IMR-90 (cell line): Measurements from ENCODE around the gene RFPL4AL1. TPM values are rescaled to one million over a fixed set of nuclear protein-coding genes. Genes with fewer than 3 reads are reported as not detected.

Experiments
- ATAC-seq: fragments of 200-7000 bp; cut with Tn5 transposase; 2 replicates; pipeline ENCODE4 v1.9.1; 2020; ENCODE audit warnings: low read depth, mild to moderate bottlenecking, moderate library complexity
- BruUV-seq: library from RNA; stranded (reverse); fragments of 400-500 nt; replicated peaks from 2 replicates; lab custom pipeline; 2021; lab: Mats Ljungman, UMichigan
- CTCF ChIA-PET: fragments of 300-600 bp; formaldehyde crosslinking; extraction: SDS; loops from one replicate; lab custom pipeline; 2021; ENCODE audit warnings: antibody characterized with exemption; lab: Yijun Ruan, JAX
- POLR2A ChIA-PET: fragments of 300-600 bp; sonication (Branson Sonifier 250); formaldehyde crosslinking; loops from one replicate; lab custom pipeline; 2022; ENCODE audit warnings: antibody characterized with exemption; ENCODE audit not compliant: unreplicated experiment; lab: Charles Lee
- DNase-seq: peaks from one replicate; pipeline ENCODE4 v3.0.0; 2013
- H2AFZ ChIP-seq: replicated peaks from 2 replicates; pipeline ENCODE3; 2013; ENCODE audit warnings: low read length, mild to moderate bottlenecking; ENCODE audit not compliant: poor library complexity
- H2AK5ac ChIP-seq: 2 replicates; pipeline ENCODE4 v1.6.1; 2013; ENCODE audit warnings: low read depth, low read length, inconsistent platforms
- H2AK9ac ChIP-seq: replicated peaks from 2 replicates; pipeline ENCODE3; 2013; ENCODE audit warnings: mild to moderate bottlenecking, low read depth, low read length, moderate library complexity; ENCODE audit not compliant: poor library complexity
- H2BK120ac ChIP-seq: 2 replicates; pipeline ENCODE4 v1.6.1; 2013; ENCODE audit warnings: low read depth, low read length, inconsistent platforms
- H2BK15ac ChIP-seq: 3 replicates; pipeline ENCODE4 v1.6.1; 2013; ENCODE audit warnings: low read depth, low read length, inconsistent platforms
- H2BK20ac ChIP-seq: 2 replicates; pipeline ENCODE4 v1.6.1; 2013; ENCODE audit warnings: low read depth, mild to moderate bottlenecking, inconsistent platforms, low read length, moderate library complexity
- H2BK5ac ChIP-seq: 2 replicates; pipeline ENCODE4 v1.6.1; 2013; ENCODE audit warnings: mild to moderate bottlenecking, low read depth, low read length, inconsistent platforms; ENCODE audit not compliant: poor library complexity, severe bottlenecking
- H3K14ac ChIP-seq: replicated peaks from 2 replicates; pipeline ENCODE4 v1.6.1; 2013; ENCODE audit warnings: low read depth, low read length, inconsistent platforms
- H3K18ac ChIP-seq: 2 replicates; pipeline ENCODE4 v1.6.1; 2013; ENCODE audit warnings: low read depth, low read length, control low read depth
- H3K23ac ChIP-seq: 2 replicates; pipeline ENCODE4 v1.6.1; 2013; ENCODE audit warnings: low read depth, low read length, inconsistent platforms
- H3K27ac ChIP-seq: 2 replicates; pipeline ENCODE4 v1.5.1; 2013; ENCODE audit warnings: mild to moderate bottlenecking, control low read depth, low read length; ENCODE audit not compliant: insufficient read depth
- H3K27me3 ChIP-seq: 2 replicates; pipeline ENCODE4 v1.6.1; 2013; ENCODE audit warnings: low read length; ENCODE audit not compliant: control insufficient read depth, insufficient read depth
- H3K36me3 ChIP-seq: 2 replicates; pipeline ENCODE4 v1.6.1; 2013; ENCODE audit warnings: low read length, mixed read lengths; ENCODE audit not compliant: control insufficient read depth, insufficient read depth
- H3K4ac ChIP-seq: 2 replicates; pipeline ENCODE4 v1.6.1; 2013; ENCODE audit warnings: low read depth, low read length, inconsistent platforms
- H3K4me1 ChIP-seq: 2 replicates; pipeline ENCODE4 v1.6.1; 2013; ENCODE audit warnings: low read length, mixed read lengths; ENCODE audit not compliant: control insufficient read depth, insufficient read depth
- H3K4me2 ChIP-seq: 2 replicates; pipeline ENCODE4 v1.6.1; 2013; ENCODE audit warnings: low read depth, mild to moderate bottlenecking, control low read depth, low read length, moderate library complexity
- H3K4me3 ChIP-seq: 2 replicates; pipeline ENCODE4 v1.5.1; 2013; ENCODE audit warnings: low read depth, mild to moderate bottlenecking, control low read depth, low read length, moderate library complexity; ENCODE audit not compliant: insufficient read depth
- H3K56ac ChIP-seq: 2 replicates; pipeline ENCODE4 v1.6.1; 2013; ENCODE audit warnings: low read length, inconsistent platforms; ENCODE audit not compliant: insufficient read depth; ENCODE audit errors: extremely low read depth
- H3K79me1 ChIP-seq, 2 experiments: 2 replicates each; pipeline ENCODE4 v1.6.1; 2013; ENCODE audit warnings: low read length in 2 of 2, inconsistent platforms in 1 of 2, low read depth in 1 of 2
- H3K9ac ChIP-seq: 2 replicates; pipeline ENCODE4 v1.6.1; 2013; ENCODE audit warnings: low read depth, low read length, control low read depth
- H3K9me1 ChIP-seq: 2 replicates; pipeline ENCODE4 v1.6.1; 2013; ENCODE audit warnings: low read length, inconsistent platforms; ENCODE audit not compliant: insufficient read depth
- H3K9me3 ChIP-seq: 2 replicates; pipeline ENCODE4 v1.6.1; 2013; ENCODE audit warnings: low read length; ENCODE audit not compliant: control insufficient read depth, insufficient read depth
- H4K20me1 ChIP-seq: 2 replicates; pipeline ENCODE4 v1.6.1; 2013; ENCODE audit warnings: low read length, inconsistent platforms; ENCODE audit not compliant: insufficient read depth
- H4K5ac ChIP-seq: 2 replicates; pipeline ENCODE4 v1.6.1; 2013; ENCODE audit warnings: mild to moderate bottlenecking, low read depth, low read length, control low read depth
- H4K8ac ChIP-seq, 2 experiments: 2 replicates each; pipeline ENCODE4 v1.6.1; 2013; ENCODE audit warnings: low read depth in 2 of 2, low read length in 2 of 2, control low read depth in 1 of 2, inconsistent platforms in 1 of 2
- H4K91ac ChIP-seq: 2 replicates; pipeline ENCODE4 v1.6.1; 2013; ENCODE audit warnings: low read depth, low read length, inconsistent platforms; ENCODE audit not compliant: insufficient read depth
- BHLHE40 ChIP-seq: fragments of 150-350 bp; IDR thresholded peaks from 2 replicates; pipeline ENCODE4 v1.6.1; 2016; ENCODE audit warnings: mild to moderate bottlenecking, low read depth, low read length
- CEBPB ChIP-seq: IDR thresholded peaks from 2 replicates; pipeline ENCODE4 v1.6.1; 2012; ENCODE audit warnings: low read depth, low read length, improper control_type of control experiment
- CHD1 ChIP-seq: IDR thresholded peaks from 2 replicates; pipeline ENCODE4 v1.6.1; 2012; ENCODE audit warnings: low read depth, low read length, improper control_type of control experiment
- CTCF ChIP-seq: conservative IDR thresholded peaks from 2 replicates; pipeline ENCODE4 v1.5.1; 2012; ENCODE audit warnings: mild to moderate bottlenecking, low read depth, low read length, improper control_type of control experiment
- ELK1 ChIP-seq: fragments of 150-350 bp; IDR thresholded peaks from 2 replicates; pipeline ENCODE4 v1.6.1; 2016; ENCODE audit warnings: low read depth, mild to moderate bottlenecking, low read length, moderate library complexity, borderline replicate concordance
- FOS ChIP-seq: fragments of 150-350 bp; IDR thresholded peaks from 2 replicates; pipeline ENCODE4 v1.6.1; 2016; ENCODE audit warnings: low read depth, low read length
- MAFK ChIP-seq: IDR thresholded peaks from 2 replicates; pipeline ENCODE4 v1.6.1; 2012; ENCODE audit warnings: low read depth, low read length, improper control_type of control experiment
- MAZ ChIP-seq: IDR thresholded peaks from 2 replicates; pipeline ENCODE4 v1.6.1; 2012; ENCODE audit warnings: low read depth, mild to moderate bottlenecking, low read length, improper control_type of control experiment, moderate library complexity, borderline replicate concordance
- MXI1 ChIP-seq: IDR thresholded peaks from 2 replicates; pipeline ENCODE4 v1.6.1; 2012; ENCODE audit warnings: low read depth, mild to moderate bottlenecking, low read length, moderate library complexity, borderline replicate concordance
- NFE2L2 ChIP-seq: fragments of 150-350 bp; IDR thresholded peaks from 2 replicates; pipeline ENCODE4 v1.6.1; 2016; ENCODE audit warnings: low read depth, mild to moderate bottlenecking, low read length
- POLR2A ChIP-seq: IDR thresholded peaks from 2 replicates; pipeline ENCODE4 v1.6.1; 2012; ENCODE audit warnings: mild to moderate bottlenecking, low read depth, low read length
- RAD21 ChIP-seq: IDR thresholded peaks from 2 replicates; pipeline ENCODE4 v1.6.1; 2012; ENCODE audit warnings: low read length, improper control_type of control experiment
- RCOR1 ChIP-seq: IDR thresholded peaks from 2 replicates; pipeline ENCODE4 v1.6.1; 2012; ENCODE audit warnings: mild to moderate bottlenecking, low read length, improper control_type of control experiment; ENCODE audit not compliant: insufficient replicate concordance
- RFX5 ChIP-seq: IDR thresholded peaks from 2 replicates; pipeline ENCODE4 v1.8.0; 2012; ENCODE audit warnings: low read depth, mild to moderate bottlenecking, low read length, moderate library complexity
- SMC3 ChIP-seq: fragments of 150-350 bp; IDR thresholded peaks from 2 replicates; pipeline ENCODE4 v1.6.1; 2016; ENCODE audit warnings: low read depth, mild to moderate bottlenecking, antibody characterized with exemption, low read length, moderate library complexity
- USF2 ChIP-seq: fragments of 150-350 bp; IDR thresholded peaks from 2 replicates; pipeline ENCODE4 v1.6.1; 2017; ENCODE audit warnings: mild to moderate bottlenecking, antibody characterized with exemption, low read length, low read depth
- whole genome bisulfite sequencing, 2 experiments: methylation state at CpG; one replicate each; pipeline versions ENCODE4 v1.1.5 to v1.1.7; 2013; ENCODE audit warnings: missing lambda C conversion rate in 2 of 2; ENCODE audit not compliant: insufficient read length in 1 of 2; ENCODE audit errors: extremely low coverage in 2 of 2; 5-methylcytosine and 5-hydroxymethylcytosine counted together
- dilution Hi-C: fragments of 300-500 bp; cut with HindIII; formaldehyde crosslinking; loops from one replicate; pipeline ENCODE4 v1.14.3; 2018; ENCODE audit warnings: low sequenced_read_pairs; ENCODE audit not compliant: unreplicated experiment
- in situ Hi-C: fragments of 300-500 bp; cut with MboI; formaldehyde crosslinking; loops from 3 replicates; pipeline ENCODE4 v1.14.3; 2019; ENCODE audit warnings: low sequenced_read_pairs, inconsistent platforms, mixed read lengths
- intact Hi-C: fragments of 100-400 bp; cut with micrococcal nuclease; formaldehyde crosslinking; loops from 2 replicates; pipeline ENCODE4 v1.10.0; 2022
- polyA plus RNA-seq, 3 experiments: library from polyadenylated mRNA; depleted of rRNA; stranded (reverse); fragments of >200 nt; gene quantifications; 2 replicates each; pipeline ENCODE4 v1.2.3, GENCODE V29; 2012; ENCODE audit warnings: low replicate concordance in 1 of 3
- total RNA-seq: library from RNA; depleted of rRNA; stranded (reverse); fragments of >200 nt; gene quantifications from 2 replicates; pipeline ENCODE4 v1.2.3, GENCODE V29; 2012

Gene RFPL4AL1
- total and polyA plus RNA-seq, 2 of the 4 experiments (the other 2 are of a cell fraction) = not detected

- no peak for ATAC-seq
- Histone ChIP-seq H2BK120ac (no peak overlapping the region), H3K9me1 (no peaks in the 10 kb centered on the region), H3K27ac (no peak overlapping the region), H2BK5ac (no peak overlapping the region), H3K27me3 (no peaks in the 10 kb centered on the region), H3K9me3 (peaks cover 17% of the 10 kb centered on the region), H3K4me2 (no peak overlapping the region), H3K4ac (no peak overlapping the region), H3K79me1 (no peaks in the 10 kb centered on the region), H2AFZ (no peak overlapping the region), H2BK15ac (no peak overlapping the region), H4K20me1 (no peaks in the 10 kb centered on the region), H3K23ac (no peak overlapping the region), H2AK5ac (no peak overlapping the region), H3K9ac (no peak overlapping the region), H4K5ac (no peak overlapping the region), H3K4me1 (no peaks in the 10 kb centered on the region), H2AK9ac (no peak overlapping the region), H3K56ac (no peak overlapping the region), H4K8ac (no peak overlapping the region), H2BK20ac (no peak overlapping the region), H4K91ac (no peak overlapping the region), H3K4me3 (no peak overlapping the region), H3K14ac (no peak overlapping the region), H3K18ac (no peak overlapping the region), H3K36me3 (no peaks in the 10 kb centered on the region)
- in situ Hi-C loops = no loop called here
- TF ChIP-seq USF2 (no peak), MXI1 (no peak), RFX5 (no peak), BHLHE40 (no peak), NFE2L2 (no peak), RAD21 (no peak), SMC3 (no peak), MAFK (no peak), RCOR1 (no peak), POLR2A (no peak), CEBPB (no peak), ELK1 (no peak), FOS (no peak), CTCF (no peak), MAZ (no peak), CHD1 (no peak)
- intact Hi-C loops = no loop called here
- BruUV-seq = no TSS peak
- DNase-seq = no peak
- ChIA-PET POLR2A (no interaction called here), CTCF (no interaction called here)
- dilution Hi-C loops = no loop called here
- WGBS, 2 experiments = 63% methylated on average over 2 of the region's 11 CpGs; no CpG with 5 or more reads in 1 of the 2 experiments
Observed at GRCh38 chr19:55795021-55795420, 26.1 kb downstream of the RFPL4AL1 start.
